ENCODE measurements around the gene FNDC3B. TPM values are rescaled to one million over a fixed set of nuclear protein-coding genes. Genes with fewer than 3 reads are reported as not detected.
"Not testable (repeated sequence)": the region's sequence is repeated elsewhere in the genome, so short reads cannot be mapped to it uniquely, and the experiment has no call there.

FNDC3B gene
- total RNA-seq, 1 donor from 2014 or later = 263 TPM

DNA sequence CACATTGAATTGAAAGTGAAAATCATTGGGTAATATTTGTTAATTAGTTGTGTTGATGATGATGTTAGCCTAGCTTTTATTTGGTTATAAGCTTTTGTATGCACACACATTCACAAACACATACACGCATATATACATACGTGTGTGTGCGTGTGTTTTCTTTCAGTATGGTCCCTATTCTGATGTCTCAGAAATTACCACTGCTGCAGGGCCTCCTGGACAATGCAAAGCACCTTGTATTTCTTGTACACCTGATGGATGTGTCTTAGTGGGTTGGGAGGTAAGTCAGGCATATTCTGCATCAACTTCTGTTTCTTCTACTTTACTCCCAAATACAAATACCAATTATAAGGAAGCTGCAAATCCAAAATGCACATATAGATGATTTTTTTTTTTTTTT, 306.8 kb downstream of the FNDC3B start:
- DNase-seq (ENCODE audit: extremely low read depth, low read depth, low spot score) = no peak

DNA sequence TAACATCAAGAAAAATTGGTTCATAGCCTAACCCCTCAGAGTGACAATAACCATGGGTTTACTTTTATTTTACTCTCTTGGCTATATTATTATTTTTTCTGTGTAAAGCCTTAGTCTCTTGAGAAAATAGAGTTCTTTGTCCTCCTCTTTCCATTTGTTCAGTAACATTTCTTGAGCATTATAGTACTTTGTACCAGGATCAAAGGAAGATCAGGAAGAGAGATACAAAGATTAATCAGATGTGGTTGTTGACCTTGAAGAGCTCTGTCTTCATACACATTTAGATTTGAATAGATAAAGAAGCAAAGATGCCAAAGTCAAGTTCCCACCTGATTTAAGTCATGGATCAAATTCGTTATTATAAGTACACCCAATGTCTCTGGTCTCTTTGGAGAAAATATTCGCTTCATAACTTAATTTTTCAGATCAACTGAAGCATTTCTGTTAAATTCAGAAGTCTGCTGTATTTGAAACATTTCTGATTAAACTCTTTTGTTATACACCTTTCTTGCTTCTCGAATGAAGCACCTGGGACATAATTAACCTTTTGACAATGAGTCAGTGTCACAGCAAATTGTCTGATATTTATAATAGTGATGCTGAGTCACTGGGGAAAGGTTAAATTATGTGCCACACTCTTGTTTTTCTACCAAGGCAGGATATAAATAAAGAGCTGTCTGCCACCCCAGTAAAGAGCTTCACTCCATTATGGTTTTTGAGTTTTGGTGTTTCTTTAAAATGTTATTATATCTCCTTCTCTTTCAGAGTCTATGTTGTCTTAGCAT, 308.7 kb downstream of the FNDC3B start:
- no peak for DNase-seq (ENCODE audit: extremely low read depth, low read depth, low spot score)

DNA sequence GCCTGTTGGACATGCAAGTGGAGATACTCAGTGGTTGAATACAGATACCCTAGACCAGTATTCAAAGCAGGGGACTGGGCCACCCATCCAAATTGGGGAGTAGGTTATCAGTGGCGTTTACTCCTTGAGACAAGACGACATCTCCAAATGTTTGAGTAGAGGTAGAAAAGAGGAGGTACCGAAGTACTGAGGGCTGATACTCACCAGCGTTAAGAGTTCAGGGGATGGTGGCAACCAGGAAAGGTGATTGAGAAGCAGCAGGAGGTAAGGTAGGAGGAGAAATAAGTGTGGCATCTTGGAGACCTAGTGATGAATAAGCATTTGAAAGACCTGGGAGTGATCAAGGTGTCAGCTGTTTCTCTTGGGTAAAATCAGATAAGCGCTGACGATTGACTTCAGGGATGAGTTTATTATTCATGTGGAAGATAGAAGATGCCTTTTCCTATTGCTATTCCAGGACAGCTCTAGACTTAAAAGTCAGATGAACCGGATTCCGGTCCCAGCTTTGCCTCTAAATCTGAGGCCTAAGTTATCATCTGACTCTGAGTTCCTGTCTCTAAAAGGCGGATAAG, 312.6 kb downstream of the FNDC3B start:
- no peak for DNase-seq (ENCODE audit: extremely low read depth, low read depth, low spot score)

DNA sequence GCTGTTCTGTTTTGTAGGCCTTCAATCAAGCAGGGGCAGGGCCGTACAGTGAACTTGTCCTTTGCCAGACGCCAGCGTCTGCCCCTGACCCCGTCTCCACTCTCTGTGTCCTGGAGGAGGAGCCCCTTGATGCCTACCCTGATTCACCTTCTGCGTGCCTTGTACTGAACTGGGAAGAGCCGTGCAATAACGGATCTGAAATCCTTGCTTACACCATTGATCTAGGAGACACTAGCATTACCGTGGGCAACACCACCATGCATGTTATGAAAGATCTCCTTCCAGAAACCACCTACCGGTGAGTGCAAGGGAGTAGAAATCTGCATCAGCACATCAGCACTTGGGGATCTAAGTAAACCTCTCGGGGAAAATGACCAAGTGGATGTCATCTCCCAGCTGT, 313.4 kb downstream of the FNDC3B start:
- DNase-seq (ENCODE audit: extremely low read depth, low read depth, low spot score) = no peak

DNA sequence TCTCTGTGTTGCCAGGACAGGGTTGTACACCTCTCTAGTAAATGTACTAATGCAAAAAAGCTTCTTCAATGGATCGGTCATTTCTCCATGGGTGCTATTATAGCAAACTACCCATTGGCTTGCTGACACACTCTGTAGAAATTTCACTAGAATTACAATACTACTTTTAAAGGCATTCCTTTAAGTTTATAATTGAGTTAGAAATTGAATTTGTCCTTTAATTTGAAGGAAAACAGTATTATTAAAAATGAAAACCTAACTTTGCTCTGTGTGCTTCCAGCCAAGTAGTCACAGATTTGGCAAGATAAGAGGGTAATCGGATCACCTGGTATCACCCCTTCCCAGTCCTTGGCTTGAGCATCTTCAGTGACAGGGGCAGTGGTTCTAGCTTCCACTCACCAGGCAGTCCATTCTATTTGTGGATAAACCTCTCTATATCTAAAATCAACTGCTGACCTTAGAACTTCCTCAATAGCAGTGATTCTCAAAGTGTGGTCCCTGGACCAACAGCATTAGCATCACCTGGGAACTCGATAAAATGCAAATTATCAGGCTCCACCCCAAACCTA, 315.6 kb downstream of the FNDC3B start:
- DNase-seq (ENCODE audit: extremely low read depth, low read depth, low spot score) = no peak

DNA sequence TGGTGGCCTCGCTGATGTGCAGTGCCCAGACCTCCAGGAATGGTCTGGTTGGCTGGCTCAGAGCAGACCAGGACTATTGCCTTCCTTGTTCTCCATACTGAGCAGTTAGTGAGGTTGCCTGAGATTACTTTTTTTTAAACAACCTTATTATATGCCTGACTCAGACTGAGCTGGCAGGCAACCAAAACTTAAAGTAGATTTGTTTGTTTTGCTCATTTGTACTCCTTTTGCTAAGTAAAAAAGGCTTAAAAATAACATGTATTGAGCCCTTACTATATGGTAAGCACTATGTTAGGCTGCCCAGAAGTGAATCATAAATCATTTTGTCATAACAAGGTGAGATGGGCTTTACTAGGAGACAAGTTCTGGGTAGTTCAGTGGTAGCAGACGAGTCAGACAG, 316.5 kb downstream of the FNDC3B start:
- DNase-seq (ENCODE audit: extremely low read depth, low read depth, low spot score) = peak; percentile 37

DNA sequence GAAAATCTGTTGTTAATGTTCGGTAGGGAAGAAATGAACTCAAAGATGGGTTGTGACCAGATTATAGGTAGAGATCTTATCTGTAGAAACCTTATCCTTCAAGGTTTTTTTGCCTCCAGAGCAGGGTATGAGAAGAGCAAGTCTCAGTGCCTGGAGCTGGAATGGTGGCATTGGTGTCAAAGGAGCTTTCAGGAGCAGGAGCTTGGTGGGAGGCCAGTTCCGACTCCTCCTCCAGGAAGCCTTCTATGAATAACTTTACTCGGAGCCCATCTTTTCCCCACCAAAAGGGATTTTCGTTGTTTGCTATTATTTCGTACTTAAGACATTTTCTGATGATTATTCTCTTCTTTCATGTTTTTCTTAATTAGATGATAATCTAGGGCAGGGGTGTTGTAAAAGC, 317.0 kb downstream of the FNDC3B start:
- DNase-seq (ENCODE audit: extremely low read depth, low read depth, low spot score) = no peak

DNA sequence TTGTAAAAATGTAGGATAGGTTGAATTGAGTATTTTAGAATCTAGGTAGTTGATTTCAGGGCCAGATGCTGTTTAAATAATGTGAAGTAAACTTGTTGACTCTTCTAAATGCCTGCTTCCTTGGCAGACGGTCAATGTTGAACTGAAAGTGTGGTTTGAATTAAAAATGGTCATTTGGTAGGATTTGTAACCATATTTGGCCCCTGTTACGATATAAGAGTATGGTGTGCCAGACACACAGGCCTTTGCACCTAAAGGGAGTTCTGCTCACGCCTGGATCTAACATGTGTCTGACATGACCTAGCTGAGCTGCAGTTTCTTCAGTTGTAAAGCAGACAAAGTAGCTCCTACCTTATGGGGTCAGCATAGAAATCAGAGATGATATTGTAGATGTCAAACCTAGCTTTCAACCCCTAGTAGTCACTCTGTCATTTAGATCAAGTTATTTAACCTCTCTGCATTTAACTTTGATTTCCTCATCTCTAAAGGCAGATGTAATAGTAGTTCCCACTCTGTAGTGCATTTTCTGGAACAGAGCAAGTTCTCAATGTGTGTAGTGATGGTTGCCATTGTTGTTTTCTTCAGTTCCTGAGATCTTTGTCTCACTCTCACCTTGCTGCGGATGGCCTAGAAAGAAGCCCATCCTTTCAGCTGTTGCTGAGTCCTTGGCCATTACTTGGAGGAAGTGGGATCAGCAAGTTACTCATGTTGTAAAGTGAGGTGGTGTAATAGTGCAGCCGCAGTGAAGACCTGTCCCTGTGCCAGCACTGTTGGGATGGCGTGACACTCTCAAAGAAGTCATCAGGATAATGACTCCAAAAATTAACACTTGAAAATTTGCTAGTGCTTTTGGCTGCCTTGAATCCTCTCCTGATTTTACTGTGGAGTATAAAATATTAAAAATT, 318.7 kb downstream of the FNDC3B start:
- no peak for DNase-seq (ENCODE audit: extremely low read depth, low read depth, low spot score)

DNA sequence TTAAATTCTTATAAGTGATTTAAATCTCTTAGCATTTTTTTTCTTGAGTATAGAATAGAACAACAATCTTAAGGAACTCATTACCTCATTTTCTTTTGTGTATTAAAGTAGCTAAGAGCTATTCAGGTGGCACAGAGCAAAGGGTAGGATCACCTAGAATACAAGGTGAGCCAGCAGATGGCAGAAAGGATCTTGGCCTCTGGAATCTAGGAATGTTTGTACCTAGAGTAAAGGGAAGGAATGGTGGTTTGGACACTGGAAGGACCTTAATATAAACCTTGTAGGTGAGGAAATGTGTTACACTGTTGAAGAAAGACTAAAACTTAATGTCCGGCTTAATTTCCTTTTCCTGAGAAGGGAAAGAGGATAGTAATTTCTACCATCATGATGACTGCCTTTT, 319.9 kb downstream of the FNDC3B start:
- no peak for DNase-seq (ENCODE audit: extremely low read depth, low read depth, low spot score)

DNA sequence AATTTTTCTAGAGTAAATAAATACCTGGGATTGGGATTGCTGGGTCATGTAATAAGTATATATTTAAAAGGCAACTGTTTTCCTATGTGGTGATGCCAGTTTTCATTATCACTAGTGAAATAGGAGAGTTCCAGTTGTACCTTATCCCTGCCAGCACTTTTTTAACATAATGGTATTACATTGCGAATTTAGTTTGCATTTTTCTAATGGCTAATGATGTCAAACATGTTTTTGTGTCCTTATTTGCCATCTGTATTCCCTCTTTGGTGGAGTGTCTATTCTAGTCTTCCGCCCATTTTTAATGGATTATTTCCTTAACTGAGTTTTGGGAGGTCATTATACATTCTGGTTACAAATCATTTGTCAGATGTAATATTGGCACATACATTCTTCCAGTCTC, 320.6 kb downstream of the FNDC3B start:
- DNase-seq (ENCODE audit: extremely low read depth, low read depth, low spot score) = no peak

DNA sequence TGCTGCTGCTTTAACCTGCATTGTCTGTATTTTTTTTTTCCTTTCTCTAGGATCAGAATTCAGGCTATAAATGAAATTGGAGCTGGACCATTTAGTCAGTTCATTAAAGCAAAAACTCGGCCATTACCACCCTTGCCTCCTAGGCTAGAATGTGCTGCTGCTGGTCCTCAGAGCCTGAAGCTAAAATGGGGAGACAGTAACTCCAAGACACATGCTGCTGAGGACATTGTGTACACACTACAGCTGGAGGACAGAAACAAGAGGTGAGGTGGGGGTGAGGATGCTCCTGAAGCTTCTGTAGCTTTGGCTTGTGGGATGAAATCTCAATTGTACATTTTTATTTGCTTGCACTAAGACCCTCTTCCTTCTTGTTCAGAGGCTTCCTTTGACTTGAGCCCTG, 323.2 kb downstream of the FNDC3B start:
- no peak for DNase-seq (ENCODE audit: extremely low read depth, low read depth, low spot score)

DNA sequence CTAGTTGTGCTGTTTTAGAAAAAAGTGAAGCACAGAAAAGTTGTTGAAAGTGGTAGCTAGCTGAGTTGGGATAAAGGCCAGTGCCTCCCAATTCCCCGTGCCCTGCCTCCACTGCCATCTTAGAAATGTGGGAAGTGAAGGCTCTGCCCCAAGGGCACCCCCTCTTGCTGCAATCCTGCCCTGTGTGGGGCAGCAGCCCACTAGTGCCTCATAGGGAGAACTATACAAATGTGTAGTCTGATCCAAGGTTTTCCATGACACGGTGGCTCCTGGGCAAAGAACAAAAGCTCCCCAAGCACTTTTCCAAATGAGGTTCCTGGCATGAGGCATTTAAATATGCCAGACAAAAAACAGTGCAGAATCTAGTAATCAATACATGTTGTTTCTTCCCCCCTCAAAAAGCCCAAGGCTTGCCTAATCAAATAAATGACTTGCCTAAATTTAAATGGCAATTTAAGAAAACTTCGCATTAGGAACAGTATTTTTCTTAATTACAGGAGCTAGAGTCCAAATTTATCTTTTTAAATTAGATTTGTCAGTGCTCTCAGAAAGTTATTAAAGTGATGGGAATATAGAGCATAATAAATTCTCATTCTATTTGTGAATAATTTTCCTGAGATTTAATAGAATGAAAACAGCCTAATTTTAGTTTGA, 325.1 kb downstream of the FNDC3B start:
- DNase-seq (ENCODE audit: extremely low read depth, low read depth, low spot score) = no peak

DNA sequence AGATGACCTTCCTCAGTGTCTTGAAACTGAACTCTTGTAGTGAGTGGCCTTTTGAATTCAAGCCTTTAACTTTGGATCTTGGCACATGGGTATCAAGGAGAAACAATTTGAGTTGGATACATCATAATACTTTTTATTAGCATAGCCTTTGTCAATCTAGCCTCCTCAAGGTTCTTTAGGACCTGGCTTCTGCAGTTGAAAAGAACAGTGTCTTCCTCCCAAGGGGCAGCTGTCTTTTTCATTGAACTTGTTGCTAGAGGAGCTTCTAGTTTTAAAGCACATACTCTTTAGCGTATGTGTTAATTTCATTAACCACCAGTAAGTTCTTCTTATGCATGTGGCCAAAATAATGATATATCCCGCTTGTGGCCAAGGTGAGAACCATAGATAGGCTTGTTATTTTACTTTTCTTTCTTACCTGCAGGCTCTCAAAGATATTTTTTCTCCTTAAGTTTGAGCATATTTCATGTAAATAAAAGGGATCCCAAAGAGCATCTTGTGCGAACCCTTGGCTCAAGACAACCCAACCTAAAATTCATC, 325.7 kb downstream of the FNDC3B start:
- DNase-seq (ENCODE audit: extremely low read depth, low read depth, low spot score) = no peak

DNA sequence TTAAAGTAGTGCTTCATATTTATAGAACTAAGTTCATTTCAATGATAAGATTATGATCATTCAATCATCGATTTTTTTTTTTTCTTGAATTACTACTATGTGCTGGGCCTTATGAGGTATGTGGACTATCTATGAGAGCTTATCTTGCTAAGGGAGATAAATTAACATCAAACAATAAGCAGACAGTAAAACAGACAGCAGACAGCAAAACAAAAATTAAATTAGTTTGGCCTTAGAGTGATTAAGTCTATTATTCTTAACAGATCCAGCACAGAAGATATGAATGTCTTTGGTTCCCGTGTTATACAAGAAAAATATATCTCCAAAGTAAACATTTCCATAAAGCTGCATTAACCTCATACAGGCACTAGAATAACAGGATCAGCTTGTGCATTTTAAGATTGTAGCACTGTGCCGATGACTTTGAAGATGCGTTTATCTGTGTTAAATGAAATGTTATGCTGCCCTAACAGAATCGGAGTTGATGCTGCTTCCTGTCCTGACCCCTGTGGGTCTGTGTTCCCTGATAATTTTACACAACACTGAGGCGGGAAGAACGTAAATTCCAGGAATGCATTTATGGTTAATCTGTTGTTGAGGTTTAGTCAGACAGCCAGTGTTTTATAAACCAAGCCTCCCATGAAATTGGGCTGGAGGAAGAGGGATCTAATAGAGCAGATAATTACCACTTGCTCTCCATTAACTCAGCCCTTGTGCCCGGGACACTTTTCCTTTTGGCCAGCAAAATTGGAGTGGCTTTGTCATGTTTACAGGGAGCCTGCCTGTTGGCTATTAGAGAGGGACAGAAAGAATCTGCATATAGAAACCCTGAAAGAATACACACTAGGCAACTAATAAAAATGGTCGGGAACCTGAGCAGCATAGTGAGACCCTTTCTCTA, 328.1 kb downstream of the FNDC3B start:
- no peak for DNase-seq (ENCODE audit: extremely low read depth, low read depth, low spot score)

DNA sequence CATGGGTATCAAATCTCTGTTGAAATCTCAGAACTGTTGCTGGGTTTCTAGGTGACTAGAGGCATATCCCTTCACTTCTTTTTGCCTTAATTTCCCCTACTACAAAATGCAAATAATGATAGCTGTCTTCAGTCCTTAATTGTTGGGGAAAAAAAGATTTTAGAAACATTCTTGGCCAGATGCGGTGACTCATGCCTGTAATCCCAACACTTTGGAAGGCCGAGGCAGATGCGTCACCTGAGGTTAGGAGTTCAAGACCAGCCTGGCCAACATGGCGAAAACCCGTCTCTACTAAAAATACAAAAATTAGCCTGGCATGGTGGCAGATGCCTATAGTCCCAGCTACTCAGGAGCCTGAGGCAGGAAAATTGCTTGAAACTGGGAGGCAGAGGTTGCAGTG, 329.2 kb downstream of the FNDC3B start:
- not testable (repeated sequence) for DNase-seq (ENCODE audit: extremely low read depth, low read depth, low spot score)

DNA sequence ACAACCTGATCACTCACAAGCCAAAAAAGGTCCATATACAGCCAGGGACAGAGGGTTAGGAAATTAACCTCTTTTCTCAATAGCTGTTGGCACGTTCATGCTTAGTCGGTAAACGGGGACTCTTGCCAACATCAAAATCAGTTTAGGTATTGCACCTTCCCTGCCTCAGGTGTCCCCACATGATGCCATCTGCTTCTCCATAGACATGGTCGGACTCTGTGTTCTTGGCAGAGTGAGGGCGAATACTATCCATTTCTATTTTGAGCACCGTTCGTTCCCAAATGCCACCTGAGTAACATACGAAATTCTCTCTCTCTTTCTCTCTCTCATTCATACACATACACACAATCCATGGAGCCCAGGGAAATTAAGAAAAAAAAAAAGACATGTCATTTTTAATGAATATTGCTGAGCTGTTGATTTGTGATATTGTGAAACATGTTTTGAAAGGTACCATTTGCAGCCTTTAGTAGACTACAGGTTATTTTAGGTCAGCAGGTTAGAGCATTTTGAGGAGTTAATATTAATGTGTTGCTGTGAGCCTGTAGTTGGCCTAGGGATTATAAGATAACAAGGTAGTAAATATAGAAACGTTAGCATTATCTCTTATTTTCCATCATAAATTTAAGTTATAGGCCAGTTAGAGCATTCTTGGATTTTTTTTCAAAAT, 330.3 kb downstream of the FNDC3B start:
- DNase-seq (ENCODE audit: extremely low read depth, low read depth, low spot score) = no peak

DNA sequence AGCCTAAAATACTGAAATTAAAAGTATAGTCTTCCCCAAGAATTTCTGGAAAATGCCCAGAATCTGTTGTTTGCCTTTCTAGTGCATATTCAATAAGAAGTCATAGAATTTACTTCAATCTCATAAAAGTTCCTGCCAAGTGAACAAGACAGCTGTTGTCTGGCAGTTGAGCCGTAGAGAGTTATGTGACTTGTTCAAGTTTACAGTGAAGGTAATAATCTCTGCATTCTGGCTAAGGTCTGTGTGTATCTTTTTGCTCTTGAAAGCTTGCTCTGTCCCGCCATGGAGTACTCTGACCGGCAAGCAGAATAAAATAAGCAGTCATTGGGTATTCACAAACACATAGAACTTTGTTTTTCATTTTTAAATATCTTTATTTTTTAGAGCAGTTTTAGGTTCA, 331.0 kb downstream of the FNDC3B start:
- DNase-seq (ENCODE audit: extremely low read depth, low read depth, low spot score) = no peak

DNA sequence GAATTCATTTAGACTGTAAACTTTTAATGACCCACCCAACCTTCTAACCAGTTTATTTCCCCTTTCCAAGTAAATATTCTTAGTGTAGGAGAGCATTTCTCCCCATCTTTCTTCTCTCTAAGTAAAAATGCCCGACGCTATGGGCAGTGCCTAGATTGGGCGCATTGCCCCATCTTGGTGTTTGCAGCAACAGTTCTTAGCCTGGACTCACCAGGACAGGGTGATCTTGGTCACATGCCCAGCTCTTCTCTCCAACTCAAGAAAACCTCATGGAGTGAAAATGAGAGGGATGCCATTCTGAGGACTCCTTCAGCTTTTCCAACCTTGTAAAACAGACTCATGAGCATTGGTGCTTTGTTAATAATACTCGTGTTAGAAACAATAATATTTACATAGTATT, 332.2 kb downstream of the FNDC3B start:
- DNase-seq (ENCODE audit: extremely low read depth, low read depth, low spot score) = no peak

DNA sequence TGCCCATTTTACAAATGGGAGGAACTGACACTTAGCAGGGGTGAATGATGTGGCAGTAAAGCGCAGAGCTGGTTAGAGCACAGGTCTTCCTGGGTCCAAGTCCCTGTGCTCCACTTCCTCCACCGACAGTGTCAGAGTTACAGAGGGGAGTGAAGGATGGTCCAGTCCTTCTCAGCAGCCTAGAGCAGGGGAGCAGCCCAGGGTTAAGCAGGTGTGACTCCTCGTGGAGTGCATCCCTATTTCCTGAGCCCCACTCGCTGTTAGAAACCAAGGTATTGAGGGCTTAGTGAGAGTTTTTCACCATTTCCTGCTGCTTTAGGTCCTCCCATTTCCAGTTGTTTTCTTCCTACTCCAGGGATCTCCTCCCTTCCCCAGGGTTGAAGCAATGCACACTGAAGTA, 333.5 kb downstream of the FNDC3B start:
- DNase-seq (ENCODE audit: extremely low read depth, low read depth, low spot score) = no peak
